CD4-positive, alpha-beta T cell treated with Interleukin-15 for 4 hours (primary cell): ENCODE data around the gene ITPR2.
"Not testable (repeated sequence)": the region's sequence is repeated elsewhere in the genome, so short reads cannot be mapped to it uniquely, and the experiment has no call there.

Experiments used
- DNase-seq: peaks from one replicate; pipeline ENCODE4 v3.0.0-alpha.2; 2020; ENCODE audit warnings: low spot score

Gene ITPR2

GRCh38 chr12:26622601-26623000, 210.4 kb downstream of the ITPR2 start:
- no peak for DNase-seq

- DNase-seq: no peak
These were observed 211.1 kb downstream of the ITPR2 start for GRCh38 chr12:26621932-26622331.

GRCh38 chr12:26620907-26621306, 212.1 kb downstream of the ITPR2 start:
- DNase-seq: no peak

- DNase-seq: no peak
These were observed 215.5 kb downstream of the ITPR2 start for GRCh38 chr12:26617513-26617912.

- DNase-seq: peak; percentile 1
These were observed 218.9 kb downstream of the ITPR2 start for GRCh38 chr12:26614011-26614616.

- no peak for DNase-seq
These were observed 220.8 kb downstream of the ITPR2 start for GRCh38 chr12:26612203-26612602.

- DNase-seq: no peak
These were observed 221.4 kb downstream of the ITPR2 start for GRCh38 chr12:26611598-26611997.

- DNase-seq: no peak
These were observed 222.2 kb downstream of the ITPR2 start for GRCh38 chr12:26610774-26611173.

GRCh38 chr12:26609986-26610385, 223.0 kb downstream of the ITPR2 start:
- no peak for DNase-seq

GRCh38 chr12:26608706-26609105, 224.3 kb downstream of the ITPR2 start:
- DNase-seq: no peak

GRCh38 chr12:26608273-26608672, 224.7 kb downstream of the ITPR2 start:
- no peak for DNase-seq

GRCh38 chr12:26606911-26607310, 226.1 kb downstream of the ITPR2 start:
- DNase-seq: no peak

- DNase-seq: not testable (repeated sequence)
These were observed 228.2 kb downstream of the ITPR2 start for GRCh38 chr12:26604813-26605212.

- DNase-seq: no peak
These were observed 233.8 kb downstream of the ITPR2 start for GRCh38 chr12:26599096-26599695.

- no peak for DNase-seq
These were observed 237.2 kb downstream of the ITPR2 start for GRCh38 chr12:26595806-26596205.

GRCh38 chr12:26580619-26581018, 252.4 kb downstream of the ITPR2 start:
- DNase-seq: no peak

GRCh38 chr12:26576266-26576665, 256.7 kb downstream of the ITPR2 start:
- DNase-seq: no peak

- DNase-seq: no peak
These were observed 259.6 kb downstream of the ITPR2 start for GRCh38 chr12:26573225-26573909.

GRCh38 chr12:26572137-26572536, 260.9 kb downstream of the ITPR2 start:
- no peak for DNase-seq

- no peak for DNase-seq
These were observed 261.4 kb downstream of the ITPR2 start for GRCh38 chr12:26571560-26571959.

GRCh38 chr12:26567126-26567525, 265.9 kb downstream of the ITPR2 start:
- no peak for DNase-seq

GRCh38 chr12:26566675-26567074, 266.3 kb downstream of the ITPR2 start:
- DNase-seq: no peak

GRCh38 chr12:26566186-26566585, 266.8 kb downstream of the ITPR2 start:
- no peak for DNase-seq

GRCh38 chr12:26564391-26564790, 268.6 kb downstream of the ITPR2 start:
- DNase-seq: no peak
